ENCODE data around the gene USHBP1.
A peak's percentile ranks its signal among the peaks of the same experiment; 100 is the strongest.

Gene USHBP1

GRCh38 chr19:17262557-17262956, 2.0 kb downstream of the USHBP1 start:
- H3K9me3 Mint-ChIP-seq, result no peaks in the 10 kb centered on the region
- DNase-seq (ENCODE audit: low spot score), result no peak
- H3K4me3 Mint-ChIP-seq, result no peak overlapping the region
- H3K36me3 Mint-ChIP-seq (ENCODE audit: low read depth), result no peaks in the 10 kb centered on the region
- no peak overlapping the region for H3K27ac Mint-ChIP-seq
- peaks cover 2% of the 10 kb centered on the region for H3K27me3 Mint-ChIP-seq (ENCODE audit: low read depth)
- H3K4me1 Mint-ChIP-seq (ENCODE audit: low read depth), result peaks cover 18% of the 10 kb centered on the region

DNA sequence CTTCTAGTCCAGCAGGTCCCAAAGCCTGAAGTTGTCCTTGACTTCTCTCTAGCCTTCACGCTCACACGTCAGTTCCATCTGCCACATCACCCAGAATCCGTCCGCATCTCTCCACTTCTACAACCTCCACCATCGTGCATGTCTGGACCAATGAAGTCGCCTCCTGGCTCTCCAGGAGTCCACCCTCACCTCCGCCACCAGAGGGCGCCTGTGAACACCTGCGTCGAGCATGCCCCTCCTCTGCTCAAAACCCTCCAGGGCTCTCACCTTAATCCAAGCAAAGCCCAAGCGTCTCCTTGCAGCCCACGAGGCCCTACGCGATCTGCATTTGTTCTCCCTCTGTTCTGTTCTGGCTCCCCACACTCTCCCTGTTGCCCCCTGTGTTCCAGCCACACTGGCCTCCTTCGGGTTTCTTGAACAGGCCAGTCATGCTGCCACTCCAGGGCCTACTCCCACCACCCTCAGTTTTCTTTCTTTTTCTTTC, 3.7 kb downstream of the USHBP1 start:
- Mint-ChIP-seq H3K36me3 (ENCODE audit: low read depth) (no peaks in the 10 kb centered on the region), H3K27ac (no peak overlapping the region), H3K4me1 (ENCODE audit: low read depth) (peaks cover 11% of the 10 kb centered on the region), H3K9me3 (no peaks in the 10 kb centered on the region), H3K4me3 (no peak overlapping the region), H3K27me3 (ENCODE audit: low read depth) (no peaks in the 10 kb centered on the region)
- DNase-seq (ENCODE audit: low spot score), result peak; percentile 82

DNA sequence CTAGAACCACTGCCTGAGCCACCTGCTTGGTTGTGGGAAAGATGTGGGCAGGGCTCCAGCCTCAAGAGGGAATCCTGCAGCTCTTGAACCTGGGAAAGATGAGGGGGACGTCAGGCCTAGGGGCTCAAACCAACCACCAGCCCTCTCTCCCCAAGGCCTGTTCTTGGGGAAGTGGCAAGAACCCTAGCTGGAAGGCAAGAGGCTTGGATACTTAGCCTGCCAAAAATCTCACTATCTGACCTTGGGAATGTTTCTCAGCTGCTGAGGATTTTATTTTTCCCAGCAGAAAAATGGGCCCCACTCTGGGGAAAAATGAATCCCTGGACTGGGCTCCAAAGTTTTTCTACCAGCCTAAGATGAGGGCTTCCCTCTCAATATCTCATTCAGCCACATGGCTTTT, 4.6 kb downstream of the USHBP1 start:
- H3K4me1 Mint-ChIP-seq (ENCODE audit: low read depth), result peaks cover 11% of the 10 kb centered on the region
- no peaks in the 10 kb centered on the region for H3K36me3 Mint-ChIP-seq (ENCODE audit: low read depth)
- no peak overlapping the region for H3K27ac Mint-ChIP-seq
- H3K9me3 Mint-ChIP-seq, result no peaks in the 10 kb centered on the region
- no peak overlapping the region for H3K4me3 Mint-ChIP-seq
- DNase-seq (ENCODE audit: low spot score), result no peak
- no peaks in the 10 kb centered on the region for H3K27me3 Mint-ChIP-seq (ENCODE audit: low read depth)

GRCh38 chr19:17259118-17259780, 5.3 kb downstream of the USHBP1 start:
- peaks cover 4% of the 10 kb centered on the region for H3K4me1 Mint-ChIP-seq (ENCODE audit: low read depth)
- DNase-seq (ENCODE audit: low spot score), result no peak
- H3K4me3 Mint-ChIP-seq, result no peak overlapping the region
- H3K27ac Mint-ChIP-seq, result no peak overlapping the region
- H3K36me3 Mint-ChIP-seq (ENCODE audit: low read depth), result no peaks in the 10 kb centered on the region
- no peaks in the 10 kb centered on the region for H3K9me3 Mint-ChIP-seq
- H3K27me3 Mint-ChIP-seq (ENCODE audit: low read depth), result no peaks in the 10 kb centered on the region

- H3K27ac Mint-ChIP-seq, result no peak overlapping the region
- no peak overlapping the region for H3K4me3 Mint-ChIP-seq
- no peaks in the 10 kb centered on the region for H3K9me3 Mint-ChIP-seq
- DNase-seq (ENCODE audit: low spot score), result no peak
- peaks cover 3% of the 10 kb centered on the region for H3K4me1 Mint-ChIP-seq (ENCODE audit: low read depth)
- no peaks in the 10 kb centered on the region for H3K27me3 Mint-ChIP-seq (ENCODE audit: low read depth)
- H3K36me3 Mint-ChIP-seq (ENCODE audit: low read depth), result no peaks in the 10 kb centered on the region
These were observed 8.4 kb downstream of the USHBP1 start for GRCh38 chr19:17256130-17256529.

DNA sequence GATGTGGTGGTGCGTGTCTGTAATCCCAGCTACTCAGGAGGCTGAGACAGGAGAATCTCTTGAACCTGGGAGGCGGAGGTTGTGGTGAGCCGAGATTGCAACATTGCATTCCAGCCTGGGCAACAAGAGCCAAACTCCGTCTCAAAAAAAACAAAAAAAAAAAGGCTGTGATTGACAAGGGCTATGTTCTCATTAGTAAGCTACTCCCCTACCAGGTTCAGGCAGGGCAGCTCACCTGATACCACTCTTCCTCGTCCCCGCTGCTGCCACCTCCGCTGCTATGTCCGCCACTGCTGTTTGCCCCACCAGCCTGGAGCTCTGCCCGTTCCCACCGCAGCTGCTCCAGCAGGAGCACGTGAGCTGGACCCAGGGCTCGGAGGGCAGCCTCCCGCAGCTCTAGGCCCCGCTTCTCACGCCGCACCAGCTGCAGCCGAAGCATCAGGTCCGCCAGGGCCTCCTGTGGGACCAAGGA, 9.4 kb downstream of the USHBP1 start:
- no peaks in the 10 kb centered on the region for H3K4me1 Mint-ChIP-seq (ENCODE audit: low read depth)
- no peaks in the 10 kb centered on the region for H3K36me3 Mint-ChIP-seq (ENCODE audit: low read depth)
- H3K27ac Mint-ChIP-seq, result no peak overlapping the region
- no peak for DNase-seq (ENCODE audit: low spot score)
- no peak overlapping the region for H3K4me3 Mint-ChIP-seq
- H3K9me3 Mint-ChIP-seq, result no peaks in the 10 kb centered on the region
- no peaks in the 10 kb centered on the region for H3K27me3 Mint-ChIP-seq (ENCODE audit: low read depth)

DNA sequence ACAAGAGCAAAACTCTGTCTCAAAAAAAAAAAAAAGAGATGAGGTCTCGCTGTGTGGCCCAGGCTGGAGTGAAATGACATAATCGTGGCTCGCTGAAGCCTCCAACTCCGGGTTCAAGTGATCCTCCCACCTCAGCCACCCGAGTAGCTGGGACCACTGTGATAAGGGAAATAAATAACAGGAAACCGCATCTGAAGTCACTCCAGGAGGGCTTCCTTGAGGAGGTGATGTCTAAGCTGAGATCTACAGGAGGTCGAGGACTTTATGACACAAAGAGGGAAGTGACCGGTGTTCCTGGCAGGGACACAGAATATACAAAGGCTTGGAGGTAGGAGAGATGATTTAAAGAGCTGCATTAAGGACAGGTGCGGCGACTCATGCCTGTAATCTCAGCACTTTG, 9.9 kb downstream of the USHBP1 start:
- Mint-ChIP-seq H3K4me3 (no peak overlapping the region), H3K27me3 (ENCODE audit: low read depth) (no peaks in the 10 kb centered on the region), H3K36me3 (ENCODE audit: low read depth) (no peaks in the 10 kb centered on the region), H3K9me3 (no peaks in the 10 kb centered on the region), H3K4me1 (ENCODE audit: low read depth) (no peaks in the 10 kb centered on the region), H3K27ac (no peak overlapping the region)
- no peak for DNase-seq (ENCODE audit: low spot score)

- DNase-seq (ENCODE audit: low spot score), result no peak
- no peaks in the 10 kb centered on the region for H3K9me3 Mint-ChIP-seq
- H3K36me3 Mint-ChIP-seq (ENCODE audit: low read depth), result no peaks in the 10 kb centered on the region
- no peak overlapping the region for H3K4me3 Mint-ChIP-seq
- peaks cover 11% of the 10 kb centered on the region for H3K27me3 Mint-ChIP-seq (ENCODE audit: low read depth)
- H3K27ac Mint-ChIP-seq, result no peak overlapping the region
- H3K4me1 Mint-ChIP-seq (ENCODE audit: low read depth), result peaks cover 7% of the 10 kb centered on the region
These were observed 14.5 kb downstream of the USHBP1 start for GRCh38 chr19:17249887-17250548.

DNA sequence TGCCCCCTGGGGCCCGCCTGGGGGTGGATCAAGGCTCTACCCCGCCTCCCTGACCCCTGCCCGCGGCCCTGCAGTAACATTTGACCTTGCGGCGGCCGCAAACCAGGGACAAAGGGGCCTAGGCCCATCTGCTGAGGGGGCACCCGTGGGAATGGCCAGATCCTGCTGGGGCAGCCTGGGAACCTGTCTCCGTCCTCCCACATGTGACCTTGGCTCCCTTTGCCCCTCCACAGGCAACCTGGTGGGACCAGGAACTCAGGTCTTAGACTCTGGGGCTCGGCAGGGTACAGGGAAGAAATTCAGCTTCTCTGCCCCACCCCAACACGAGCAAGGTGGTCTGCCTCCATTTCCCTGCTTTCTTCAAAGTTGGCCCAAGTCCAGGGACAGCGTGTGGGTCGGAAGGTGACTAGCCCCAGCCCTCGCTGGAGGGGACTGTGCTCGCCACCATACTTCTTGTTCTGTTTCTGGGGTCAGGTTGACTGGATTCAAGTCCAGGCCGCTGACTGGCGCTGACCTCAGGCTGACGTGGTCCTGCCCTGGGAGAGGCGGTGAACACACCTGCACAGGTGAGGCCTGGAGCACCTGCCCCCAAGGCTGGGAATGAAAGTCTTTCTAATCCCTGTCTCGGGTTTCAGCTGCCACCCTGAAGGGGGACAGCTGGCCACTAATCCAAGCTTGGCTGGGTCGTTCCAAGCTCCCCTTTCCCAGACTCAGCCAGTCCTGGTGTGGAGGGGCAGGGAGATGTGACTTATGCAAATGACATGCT, 16.4 kb downstream of the USHBP1 start:
- DNase-seq (ENCODE audit: low spot score), result no peak
- Mint-ChIP-seq H3K4me1 (ENCODE audit: low read depth) (peaks cover 7% of the 10 kb centered on the region), H3K4me3 (no peak overlapping the region), H3K27ac (no peak overlapping the region), H3K9me3 (no peaks in the 10 kb centered on the region), H3K36me3 (ENCODE audit: low read depth) (no peaks in the 10 kb centered on the region), H3K27me3 (ENCODE audit: low read depth) (peaks cover 14% of the 10 kb centered on the region)

DNA sequence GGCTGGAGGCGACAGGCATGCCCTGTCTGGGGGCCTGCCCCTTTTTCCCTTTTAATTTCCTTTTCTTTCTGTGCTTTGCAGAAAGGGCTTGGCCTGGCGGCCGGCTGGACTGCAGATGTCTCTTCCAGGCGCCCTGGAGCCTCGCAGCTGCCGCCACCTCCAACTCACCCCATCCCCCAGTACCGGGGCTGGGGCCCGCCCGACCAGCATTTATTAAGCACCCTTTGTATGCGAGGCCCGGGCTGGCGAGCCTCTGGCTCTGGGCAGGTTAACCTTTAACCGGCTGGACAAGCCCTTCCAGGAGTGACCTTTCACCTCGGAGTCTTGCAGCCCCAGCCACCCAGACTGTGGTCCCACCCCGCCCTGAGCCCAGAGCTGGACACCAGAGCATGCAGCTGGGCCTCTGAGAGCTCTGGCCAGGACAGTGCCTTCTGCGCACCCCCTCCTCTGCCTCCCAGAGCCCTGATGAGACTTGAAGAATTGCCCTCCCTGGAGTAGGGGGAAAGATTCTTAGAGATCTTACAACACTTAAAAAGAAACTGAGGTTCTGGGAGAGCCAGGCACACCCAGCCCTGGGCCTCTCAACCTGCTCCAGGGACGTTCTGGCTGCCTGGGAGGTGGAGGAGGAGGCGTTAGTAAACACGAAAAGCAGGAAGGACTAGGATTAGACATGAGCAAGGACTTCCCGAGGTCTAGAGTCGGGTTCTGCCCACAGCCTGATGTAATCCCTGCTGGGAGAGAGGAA, 17.7 kb downstream of the USHBP1 start:
- DNase-seq (ENCODE audit: low spot score), result no peak
- H3K4me3 Mint-ChIP-seq, result peak overlapping the region; percentile 90
- no peaks in the 10 kb centered on the region for H3K36me3 Mint-ChIP-seq (ENCODE audit: low read depth)
- H3K4me1 Mint-ChIP-seq (ENCODE audit: low read depth), result peaks cover 7% of the 10 kb centered on the region
- H3K9me3 Mint-ChIP-seq, result no peaks in the 10 kb centered on the region
- no peak overlapping the region for H3K27ac Mint-ChIP-seq
- H3K27me3 Mint-ChIP-seq (ENCODE audit: low read depth), result peaks cover 16% of the 10 kb centered on the region

- Mint-ChIP-seq H3K9me3 (no peaks in the 10 kb centered on the region), H3K36me3 (ENCODE audit: low read depth) (no peaks in the 10 kb centered on the region), H3K4me1 (ENCODE audit: low read depth) (peaks cover 7% of the 10 kb centered on the region), H3K4me3 (peak within 1 kb of the TSS; percentile 90), H3K27ac (peak within 1 kb of the TSS; percentile 78), H3K27me3 (ENCODE audit: low read depth) (peaks cover 16% of the 10 kb centered on the region)
- no peak for DNase-seq (ENCODE audit: low spot score)
These were observed 19.0 kb downstream of the USHBP1 start, which contains the start of gene NR2F6 for GRCh38 chr19:17245535-17245984. TSS of gene NR2F6 (minus strand) at chr19:17245919. CDS start at chr19:17245220, 699 bp downstream.

GRCh38 chr19:17244618-17245534, 19.7 kb downstream of the USHBP1 start:
- DNase-seq (ENCODE audit: low spot score), result no peak
- peaks cover 7% of the 10 kb centered on the region for H3K4me1 Mint-ChIP-seq (ENCODE audit: low read depth)
- H3K36me3 Mint-ChIP-seq (ENCODE audit: low read depth), result no peaks in the 10 kb centered on the region
- no peak overlapping the region for H3K27ac Mint-ChIP-seq
- H3K4me3 Mint-ChIP-seq, result peak overlapping the region; percentile 54
- H3K9me3 Mint-ChIP-seq, result no peaks in the 10 kb centered on the region
- H3K27me3 Mint-ChIP-seq (ENCODE audit: low read depth), result peaks cover 16% of the 10 kb centered on the region

Data from T-helper 2 cell treated with Interferon-gamma antibody and Interleukin-4, amounts not matched to agents 5 μg/mL and 100 μg/mL, for 36 hours (primary cell).